Frontal cortex (tissue), 1 donor: Measurements from ENCODE around the gene SLX4. TPM values are rescaled to one million over a fixed set of nuclear protein-coding genes. Genes with fewer than 3 reads are reported as not detected.

Source experiments
- total RNA-seq: library from RNA; depleted of rRNA; stranded (reverse); fragments of >200 nt; gene quantifications from one replicate; pipeline ENCODE4 v1.2.3, GENCODE V29; 2014

SLX4 gene
- total RNA-seq, 1 donor from 2014 or later: 4.5 TPM

Other genes starting within 250 kb of the SLX4 start
- 8.6 TPM for gene ZSCAN32, start 210.6 kb downstream of the SLX4 start, total RNA-seq
- 10.2 TPM for gene ZNF174, start 210.4 kb downstream of the SLX4 start, total RNA-seq
- 4.9 TPM for gene ZNF597, start 168.1 kb downstream of the SLX4 start, total RNA-seq
- 9.4 TPM for gene NAA60, start 167.9 kb downstream of the SLX4 start, total RNA-seq
- not detected for gene C16orf90, start 116.1 kb downstream of the SLX4 start, total RNA-seq
- gene CLUAP1, start 110.6 kb downstream of the SLX4 start, total RNA-seq: 42.0 TPM
- gene NLRC3, start 34.2 kb downstream of the SLX4 start, total RNA-seq: 0.41 TPM
- 25.7 TPM for gene DNASE1, start 43.1 kb upstream of the SLX4 start, total RNA-seq
- gene TRAP1, start 105.9 kb upstream of the SLX4 start, total RNA-seq: 77.9 TPM